H9 (cell line): ENCODE data around the gene LINGO4. TPM values are rescaled to one million over a fixed set of nuclear protein-coding genes. Genes with fewer than 3 reads are reported as not detected.

Experiments
- DNase-seq: peaks from one replicate; pipeline ENCODE4 v3.0.0-alpha.2; 2017
- H2AFZ ChIP-seq: one replicate; pipeline ENCODE4 v1.6.1; 2013; ENCODE audit warnings: mild to moderate bottlenecking, low read length, control low read depth, moderate library complexity
- H2AK5ac ChIP-seq: 2 replicates; pipeline ENCODE4 v1.6.1; 2013; ENCODE audit warnings: low read length, control low read depth, mixed read lengths; ENCODE audit not compliant: insufficient read length
- H2BK120ac ChIP-seq: one replicate; pipeline ENCODE4 v1.6.1; 2013; ENCODE audit warnings: low read depth, mild to moderate bottlenecking, low read length, control low read depth, inconsistent platforms; ENCODE audit not compliant: poor library complexity, severe bottlenecking
- H2BK12ac ChIP-seq: 2 replicates; pipeline ENCODE4 v1.6.1; 2013; ENCODE audit warnings: low read length, control low read depth, mixed read lengths, low read depth; ENCODE audit not compliant: insufficient read length
- H2BK15ac ChIP-seq: 2 replicates; pipeline ENCODE4 v1.6.1; 2013; ENCODE audit warnings: low read depth, low read length, control low read depth
- H2BK20ac ChIP-seq: one replicate; pipeline ENCODE4 v1.6.1; 2013; ENCODE audit warnings: low read depth, mild to moderate bottlenecking, low read length, control low read depth, inconsistent platforms; ENCODE audit not compliant: poor library complexity, severe bottlenecking
- H2BK5ac ChIP-seq: 2 replicates; pipeline ENCODE4 v1.6.1; 2013; ENCODE audit warnings: low read length, control low read depth, mixed read lengths; ENCODE audit not compliant: insufficient read length
- H3K14ac ChIP-seq: 2 replicates; pipeline ENCODE4 v1.6.1; 2013; ENCODE audit warnings: low read length, control low read depth; ENCODE audit not compliant: insufficient read depth
- H3K18ac ChIP-seq: 2 replicates; pipeline ENCODE4 v1.6.1; 2013; ENCODE audit warnings: low read depth, mild to moderate bottlenecking, mixed read lengths, low read length, control low read depth; ENCODE audit not compliant: insufficient read length
- H3K23ac ChIP-seq: 2 replicates; pipeline ENCODE4 v1.6.1; 2013; ENCODE audit warnings: low read length, control low read depth, mixed read lengths, low read depth; ENCODE audit not compliant: insufficient read length
- H3K23me2 ChIP-seq: 2 replicates; pipeline ENCODE4 v1.6.1; 2013; ENCODE audit warnings: low read depth, mild to moderate bottlenecking, mixed read lengths, low read length, control low read depth; ENCODE audit not compliant: insufficient read length, poor library complexity, severe bottlenecking
- H3K27ac ChIP-seq: 2 replicates; pipeline ENCODE4 v1.5.1; 2013; ENCODE audit warnings: low read length, control low read depth, mixed read lengths, low read depth; ENCODE audit not compliant: insufficient read length
- H3K27me3 ChIP-seq: 2 replicates; pipeline ENCODE4 v1.6.1; 2013; ENCODE audit warnings: low read length, control low read depth, inconsistent platforms; ENCODE audit not compliant: insufficient read depth
- H3K4ac ChIP-seq: 2 replicates; pipeline ENCODE4 v1.6.1; 2013; ENCODE audit warnings: low read depth, mild to moderate bottlenecking, control low read depth, inconsistent platforms, low read length, moderate library complexity
- H3K4me1 ChIP-seq: 2 replicates; pipeline ENCODE4 v1.6.1; 2013; ENCODE audit warnings: low read length, control low read depth, inconsistent platforms; ENCODE audit not compliant: insufficient read depth
- H3K4me2 ChIP-seq: 2 replicates; pipeline ENCODE4 v1.6.1; 2013; ENCODE audit warnings: low read length, control low read depth, mixed read lengths; ENCODE audit not compliant: insufficient read length, insufficient read depth
- H3K56ac ChIP-seq: 2 replicates; pipeline ENCODE4 v1.6.1; 2013; ENCODE audit warnings: low read depth, mild to moderate bottlenecking, mixed read lengths, low read length, control low read depth; ENCODE audit not compliant: insufficient read length
- H3K79me1 ChIP-seq: 2 replicates; pipeline ENCODE4 v1.6.1; 2013; ENCODE audit warnings: low read depth, mild to moderate bottlenecking, moderate library complexity, low read length, control low read depth, inconsistent platforms; ENCODE audit not compliant: insufficient read depth, poor library complexity, severe bottlenecking
- H3K79me2 ChIP-seq: 2 replicates; pipeline ENCODE4 v1.6.1; 2013; ENCODE audit warnings: low read length, control low read depth, inconsistent platforms; ENCODE audit not compliant: insufficient read depth
- H3K9ac ChIP-seq: 2 replicates; pipeline ENCODE4 v1.6.1; 2013; ENCODE audit warnings: low read length, control low read depth, mixed read lengths; ENCODE audit not compliant: insufficient read length; ENCODE audit errors: extremely low read depth
- H3K9me3 ChIP-seq: one replicate; pipeline ENCODE4 v1.6.1; 2013; ENCODE audit warnings: low read depth, low read length, inconsistent platforms; ENCODE audit not compliant: control insufficient read depth
- H3T11ph ChIP-seq: one replicate; pipeline ENCODE4 v1.6.1; 2013; ENCODE audit warnings: mild to moderate bottlenecking, low read length, control low read depth, inconsistent platforms
- H4K20me1 ChIP-seq: one replicate; pipeline ENCODE4 v1.6.1; 2013; ENCODE audit not compliant: control insufficient read depth, insufficient read length, insufficient read depth
- H4K5ac ChIP-seq: 2 replicates; pipeline ENCODE4 v1.6.1; 2013; ENCODE audit warnings: low read depth, mild to moderate bottlenecking, mixed read lengths, low read length, control low read depth; ENCODE audit not compliant: insufficient read length
- H4K8ac ChIP-seq: replicated peaks from 2 replicates; pipeline ENCODE4 v1.6.1; 2013; ENCODE audit warnings: low read length, control low read depth, mixed read lengths, low read depth; ENCODE audit not compliant: insufficient read length
- H4K91ac ChIP-seq: 2 replicates; pipeline ENCODE4 v1.6.1; 2013; ENCODE audit warnings: low read depth, mild to moderate bottlenecking, moderate library complexity, mixed read lengths, low read length, control low read depth; ENCODE audit not compliant: insufficient read length
- H3K27ac Mint-ChIP-seq, 3 experiments: 2 replicates in 2 of 3; 3 replicates in 1 of 3; pipeline ENCODE4 v1.8.0; 2020 to 2021; ENCODE audit warnings: mixed read lengths in 3 of 3, mild to moderate bottlenecking in 1 of 3, moderate library complexity in 1 of 3
- H3K27me3 Mint-ChIP-seq: 2 replicates; pipeline ENCODE4 v1.8.0; 2021; ENCODE audit warnings: low read depth, mild to moderate bottlenecking, moderate library complexity, mixed read lengths
- H3K36me3 Mint-ChIP-seq, 3 experiments: 2 replicates in 2 of 3; 3 replicates in 1 of 3; pipeline ENCODE4 v1.8.0; 2020 to 2021; ENCODE audit warnings: low read depth in 3 of 3, mixed read lengths in 3 of 3; ENCODE audit not compliant: insufficient read depth in 1 of 3
- H3K4me1 Mint-ChIP-seq, 2 experiments: 2 replicates each; pipeline ENCODE4 v1.8.0; 2020; ENCODE audit warnings: mixed read lengths in 2 of 2
- H3K4me3 Mint-ChIP-seq, 2 experiments: 2 replicates in 1 of 2; 3 replicates in 1 of 2; pipeline ENCODE4 v1.8.0; 2020 to 2021; ENCODE audit warnings: mild to moderate bottlenecking in 2 of 2, mixed read lengths in 2 of 2, moderate library complexity in 1 of 2
- H3K9me3 Mint-ChIP-seq, 2 experiments: 2 replicates in 1 of 2; 3 replicates in 1 of 2; pipeline ENCODE4 v1.8.0; 2020; ENCODE audit warnings: mild to moderate bottlenecking in 2 of 2, mixed read lengths in 2 of 2, moderate library complexity in 1 of 2
- whole genome bisulfite sequencing: extraction: QIAGEN DNeasy Blood & Tissue Kit; methylation state at CpG from one replicate; pipeline ENCODE4 v1.1.7; 2013; ENCODE audit warnings: missing lambda C conversion rate, low lambda C conversion rate, mixed read lengths; ENCODE audit not compliant: insufficient read length; ENCODE audit errors: extremely low coverage; 5-methylcytosine and 5-hydroxymethylcytosine counted together
- total RNA-seq: library from RNA; stranded (reverse); gene quantifications from 2 replicates; pipeline ENCODE4 v1.2.1, GENCODE V29; 2021
- TF ChIP-seq, protein P1 (sequence below): fragments of 200-600 bp; sonication (generic); conservative IDR thresholded peaks from 3 replicates; pipeline ENCODE4 v1.8.0; 2021; ENCODE audit warnings: antibody characterized with exemption, mild to moderate bottlenecking

The LINGO4 gene
- total RNA-seq, 1 experiment from 2014 or later: not detected

GRCh38 chr1:151817353-151817730 lies 12.1 kb upstream of the LINGO4 start:
- Histone ChIP-seq H3K79me1 (no peaks in the 10 kb centered on the region), H4K91ac (no peak overlapping the region), H3K23me2 (no peaks in the 10 kb centered on the region), H3K27me3 (no peaks in the 10 kb centered on the region), H2BK120ac (no peak overlapping the region), H3K4me2 (no peak overlapping the region), H3K14ac (no peak overlapping the region), H3K27ac (no peak overlapping the region), H2BK12ac (no peak overlapping the region), H3K56ac (no peak overlapping the region), H4K8ac (no peak overlapping the region), H3K4ac (no peak overlapping the region), H4K5ac (no peak overlapping the region), H4K20me1 (no peaks in the 10 kb centered on the region), H2AK5ac (no peak overlapping the region), H3K4me1 (no peaks in the 10 kb centered on the region), H3K9me3 (no peaks in the 10 kb centered on the region), H2BK5ac (no peak overlapping the region), H2AFZ (no peak overlapping the region), H3K9ac (no peak overlapping the region), H3K79me2 (no peaks in the 10 kb centered on the region), H3K23ac (no peak overlapping the region), H3T11ph (no peak overlapping the region), H2BK20ac (no peak overlapping the region), H2BK15ac (no peak overlapping the region), H3K18ac (no peak overlapping the region)
- H3K4me3 Mint-ChIP-seq: no peak overlapping the region
- TF ChIP-seq, protein P1, sequence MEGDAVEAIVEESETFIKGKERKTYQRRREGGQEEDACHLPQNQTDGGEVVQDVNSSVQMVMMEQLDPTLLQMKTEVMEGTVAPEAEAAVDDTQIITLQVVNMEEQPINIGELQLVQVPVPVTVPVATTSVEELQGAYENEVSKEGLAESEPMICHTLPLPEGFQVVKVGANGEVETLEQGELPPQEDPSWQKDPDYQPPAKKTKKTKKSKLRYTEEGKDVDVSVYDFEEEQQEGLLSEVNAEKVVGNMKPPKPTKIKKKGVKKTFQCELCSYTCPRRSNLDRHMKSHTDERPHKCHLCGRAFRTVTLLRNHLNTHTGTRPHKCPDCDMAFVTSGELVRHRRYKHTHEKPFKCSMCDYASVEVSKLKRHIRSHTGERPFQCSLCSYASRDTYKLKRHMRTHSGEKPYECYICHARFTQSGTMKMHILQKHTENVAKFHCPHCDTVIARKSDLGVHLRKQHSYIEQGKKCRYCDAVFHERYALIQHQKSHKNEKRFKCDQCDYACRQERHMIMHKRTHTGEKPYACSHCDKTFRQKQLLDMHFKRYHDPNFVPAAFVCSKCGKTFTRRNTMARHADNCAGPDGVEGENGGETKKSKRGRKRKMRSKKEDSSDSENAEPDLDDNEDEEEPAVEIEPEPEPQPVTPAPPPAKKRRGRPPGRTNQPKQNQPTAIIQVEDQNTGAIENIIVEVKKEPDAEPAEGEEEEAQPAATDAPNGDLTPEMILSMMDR: no peak
- H3K4me1 Mint-ChIP-seq: peaks cover 7 to 18% of the 10 kb centered on the region in 2 experiments
- no peak overlapping the region; a peak in 1 of 7 replicates for H3K27ac Mint-ChIP-seq
- DNase-seq: no peak
- WGBS: no CpG with 5 or more reads among the region's 7 CpGs
- no peaks in the 10 kb centered on the region for H3K9me3 Mint-ChIP-seq
- no peaks in the 10 kb centered on the region for H3K36me3 Mint-ChIP-seq
- H3K27me3 Mint-ChIP-seq: peaks cover 5% of the 10 kb centered on the region; the same call in 1 of the 2 replicates
